ENCODE measurements around the gene TAF6. TPM values are rescaled to one million over a fixed set of nuclear protein-coding genes. Genes with fewer than 3 reads are reported as not detected.

TAF6 gene
- polyA plus RNA-seq, 4 donors: 12.2 to 33.5 (median 25.6) TPM

DNA sequence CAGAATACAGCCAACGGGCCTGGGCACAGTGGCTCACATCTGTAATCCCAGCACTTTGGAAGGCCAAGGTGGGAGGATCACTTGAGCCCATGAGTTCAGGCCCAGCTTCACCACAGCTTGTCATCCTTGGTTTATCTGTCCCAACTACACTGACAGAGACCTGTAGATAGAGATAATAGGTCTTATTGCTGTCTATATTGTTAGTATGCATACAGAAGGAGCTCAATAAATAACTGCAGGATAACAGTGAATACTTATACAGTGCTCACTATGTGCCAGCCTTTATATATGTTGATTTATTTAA lies 1.5 kb upstream of the TAF6 start:
- WGBS, 3 donors: 33 to 55% (median 44%) methylated on average over 1 of the region's 1 CpG
- DNase-seq: no peak
- H3K9me3 ChIP-seq (ENCODE audit: control insufficient read depth in 2 of 2, insufficient read depth in 1 of 2, low read depth in 1 of 2, low read length in 1 of 2): no peaks in the 10 kb centered on the region
- no peak for FAIRE-seq
- peaks cover 0 to 5% (median 0%) of the 10 kb centered on the region in 3 donors for H3K36me3 ChIP-seq (ENCODE audit: control insufficient read depth in 3 of 3, insufficient read depth in 2 of 3, low read depth in 1 of 3, low read length in 3 of 3)
- H3K27me3 ChIP-seq (ENCODE audit: control insufficient read depth in 3 of 3, insufficient read depth in 3 of 3, low read length in 3 of 3): no peaks in the 10 kb centered on the region
- peak overlapping the region in 2 of 3 donors; percentile 25 to 91 for H3K27ac ChIP-seq (ENCODE audit: low read depth in 1 of 3, low read length in 2 of 3)
- peaks cover 5 to 30% (median 6%) of the 10 kb centered on the region in 3 donors for H3K4me1 ChIP-seq (ENCODE audit: control insufficient read depth in 3 of 3, insufficient read depth in 2 of 3, low read depth in 1 of 3, low read length in 2 of 3)
- peak overlapping the region in 1 of 3 donors; percentile 68 for H3K4me3 ChIP-seq (ENCODE audit: low read depth in 1 of 3, low read length in 3 of 3)

DNA sequence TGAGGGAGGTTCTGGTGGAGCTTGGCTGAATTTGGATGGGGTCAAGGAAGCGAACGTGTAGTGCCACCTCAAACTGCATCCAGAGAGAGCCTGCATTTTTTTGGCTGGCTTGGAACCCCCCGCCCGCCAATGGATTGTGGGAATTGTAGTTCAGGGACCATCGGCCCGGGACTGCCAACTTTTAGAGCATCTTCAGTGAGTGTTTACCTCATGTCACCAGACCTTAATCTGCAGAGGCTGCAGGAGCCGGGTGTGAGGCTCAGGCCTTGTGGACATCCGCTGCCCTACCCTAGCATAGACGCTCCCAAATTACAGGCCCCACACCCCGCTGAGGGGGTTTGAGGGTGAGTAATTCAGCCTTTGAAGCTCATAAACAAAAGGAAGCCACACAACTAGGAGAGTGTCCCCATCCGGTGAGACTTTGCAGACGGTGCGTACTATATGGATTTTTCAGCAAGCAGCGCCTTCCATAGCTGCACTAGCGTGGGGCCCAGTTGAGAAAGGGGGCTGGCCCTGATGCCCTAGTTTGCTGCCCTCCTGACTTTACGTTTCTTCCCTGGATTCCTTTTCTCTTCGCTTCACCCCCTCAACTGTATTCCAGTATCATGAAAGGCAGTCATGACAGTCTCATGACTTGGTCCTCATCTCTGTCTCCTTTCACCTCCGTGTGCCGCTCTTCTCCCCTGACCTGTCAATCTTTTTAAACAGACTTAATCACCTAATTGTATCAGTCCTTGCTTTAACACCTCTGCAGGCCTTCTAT lies 993 bp upstream of the TAF6 start:
- Histone ChIP-seq H3K27me3 (ENCODE audit: control insufficient read depth in 3 of 3, insufficient read depth in 3 of 3, low read length in 3 of 3) (no peaks in the 10 kb centered on the region), H3K27ac (ENCODE audit: low read depth in 1 of 3, low read length in 2 of 3) (peak overlapping the region; percentile 59 to 91 (median 65)), H3K4me3 (ENCODE audit: low read depth in 1 of 3, low read length in 3 of 3) (peak overlapping the region; percentile 50 to 68 (median 63)), H3K4me1 (ENCODE audit: control insufficient read depth in 3 of 3, insufficient read depth in 2 of 3, low read depth in 1 of 3, low read length in 2 of 3) (peaks cover 5 to 24% (median 6%) of the 10 kb centered on the region in 3 donors), H3K36me3 (ENCODE audit: control insufficient read depth in 3 of 3, insufficient read depth in 2 of 3, low read depth in 1 of 3, low read length in 3 of 3) (peaks cover 0 to 7% (median 0%) of the 10 kb centered on the region in 3 donors), H3K9me3 (ENCODE audit: control insufficient read depth in 2 of 2, insufficient read depth in 1 of 2, low read depth in 1 of 2, low read length in 1 of 2) (no peaks in the 10 kb centered on the region)
- FAIRE-seq (no peak), DNase-seq (peak in 1 of 2 donors; percentile 51)
- WGBS, 3 donors: 22 to 42% (median 33%) methylated on average over 19 of the region's 19 CpGs

- peak overlapping the region in 1 of 3 donors; percentile 91 for H3K27ac ChIP-seq (ENCODE audit: low read depth in 1 of 3, low read length in 2 of 3)
- no peaks in the 10 kb centered on the region for H3K9me3 ChIP-seq (ENCODE audit: control insufficient read depth in 2 of 2, insufficient read depth in 1 of 2, low read depth in 1 of 2, low read length in 1 of 2)
- 17 to 20% (median 19%) methylated on average over 18 of the region's 18 CpGs for WGBS, 3 donors
- H3K27me3 ChIP-seq (ENCODE audit: control insufficient read depth in 3 of 3, insufficient read depth in 3 of 3, low read length in 3 of 3): no peaks in the 10 kb centered on the region
- no peak for DNase-seq
- peaks cover 2 to 17% (median 6%) of the 10 kb centered on the region in 3 donors for H3K4me1 ChIP-seq (ENCODE audit: control insufficient read depth in 3 of 3, insufficient read depth in 2 of 3, low read depth in 1 of 3, low read length in 2 of 3)
- H3K36me3 ChIP-seq (ENCODE audit: control insufficient read depth in 3 of 3, insufficient read depth in 2 of 3, low read depth in 1 of 3, low read length in 3 of 3): peaks cover 0 to 23% (median 0%) of the 10 kb centered on the region in 3 donors
- no peak for FAIRE-seq
- H3K4me3 ChIP-seq (ENCODE audit: low read depth in 1 of 3, low read length in 3 of 3): peak overlapping the region; percentile 55 to 68 (median 61)
Observed at GRCh38 chr7:100118388-100119071, 628 bp downstream of the TAF6 start.

GRCh38 chr7:100115026-100115425 lies 4.1 kb downstream of the TAF6 start:
- WGBS, 3 donors: 85 to 90% (median 88%) methylated on average over 7 of the region's 7 CpGs

DNA sequence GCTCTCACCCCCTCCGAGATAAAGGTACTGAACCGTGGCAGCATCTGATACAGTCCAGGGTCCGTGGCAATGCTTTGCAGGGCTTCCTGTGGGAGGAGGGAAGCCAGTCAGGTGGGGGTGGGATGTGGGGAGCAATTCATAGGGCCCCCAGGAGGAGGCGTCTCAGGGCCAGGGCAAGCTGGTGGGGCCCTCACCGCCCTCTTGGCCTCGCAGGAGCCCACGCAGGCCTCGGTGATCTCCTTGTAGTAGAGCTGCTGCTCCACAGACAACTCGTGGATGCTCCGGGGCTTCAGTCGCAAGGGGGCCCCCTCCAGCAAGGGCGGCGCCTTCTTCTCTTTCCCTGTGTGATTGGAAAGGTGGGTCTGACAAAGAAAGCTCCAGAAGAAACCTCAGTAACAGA lies 7.2 kb downstream of the TAF6 start:
- DNase-seq: no peak
- Histone ChIP-seq H3K27ac (ENCODE audit: low read depth in 1 of 3, low read length in 2 of 3) (no peak overlapping the region), H3K36me3 (ENCODE audit: control insufficient read depth in 3 of 3, insufficient read depth in 2 of 3, low read depth in 1 of 3, low read length in 3 of 3) (peaks cover 4 to 79% (median 10%) of the 10 kb centered on the region in 3 donors), H3K9me3 (ENCODE audit: control insufficient read depth in 2 of 2, insufficient read depth in 1 of 2, low read depth in 1 of 2, low read length in 1 of 2) (no peaks in the 10 kb centered on the region), H3K4me3 (ENCODE audit: low read depth in 1 of 3, low read length in 3 of 3) (no peak overlapping the region), H3K27me3 (ENCODE audit: control insufficient read depth in 3 of 3, insufficient read depth in 3 of 3, low read length in 3 of 3) (no peaks in the 10 kb centered on the region), H3K4me1 (ENCODE audit: control insufficient read depth in 3 of 3, insufficient read depth in 2 of 3, low read depth in 1 of 3, low read length in 2 of 3) (no peaks in the 10 kb centered on the region)
- WGBS, 3 donors: 85 to 86% (median 85%) methylated on average over 9 to 13 of the region's 13 CpGs
- FAIRE-seq: no peak

More at GRCh38 chr7:100115026-100115425, 4.1 kb downstream of the TAF6 start:
- Histone ChIP-seq H3K4me1 (ENCODE audit: control insufficient read depth in 3 of 3, insufficient read depth in 2 of 3, low read depth in 1 of 3, low read length in 2 of 3) (peaks cover under 1 to 9% (median 2%) of the 10 kb centered on the region in 3 donors), H3K4me3 (ENCODE audit: low read depth in 1 of 3, low read length in 3 of 3) (no peak overlapping the region), H3K36me3 (ENCODE audit: control insufficient read depth in 3 of 3, insufficient read depth in 2 of 3, low read depth in 1 of 3, low read length in 3 of 3) (peaks cover 4 to 50% (median 5%) of the 10 kb centered on the region in 3 donors), H3K9me3 (ENCODE audit: control insufficient read depth in 2 of 2, insufficient read depth in 1 of 2, low read depth in 1 of 2, low read length in 1 of 2) (no peaks in the 10 kb centered on the region), H3K27me3 (ENCODE audit: control insufficient read depth in 3 of 3, insufficient read depth in 3 of 3, low read length in 3 of 3) (no peaks in the 10 kb centered on the region), H3K27ac (ENCODE audit: low read depth in 1 of 3, low read length in 2 of 3) (no peak overlapping the region)
- DNase-seq: no peak
- FAIRE-seq: no peak

DNA sequence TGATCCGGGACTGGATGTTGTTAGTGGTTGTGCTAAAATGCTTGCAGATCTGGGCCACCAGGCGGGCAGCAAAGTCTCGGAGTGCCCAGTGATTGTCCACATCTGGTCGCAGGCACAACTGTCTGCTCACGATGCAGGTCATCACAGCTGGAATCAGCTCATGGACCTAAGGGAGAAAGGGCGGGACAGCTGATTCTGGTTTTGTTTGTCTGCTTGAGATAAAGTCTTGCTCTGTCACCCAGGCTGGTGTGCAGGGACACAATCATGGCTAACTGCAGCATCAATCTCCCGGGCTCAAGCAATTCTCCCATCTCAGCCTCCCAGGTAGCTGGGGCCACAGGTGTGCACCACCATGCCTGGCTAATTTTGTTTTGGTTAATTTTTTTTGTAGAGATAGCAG lies 8.0 kb downstream of the TAF6 start:
- H3K4me3 ChIP-seq (ENCODE audit: low read depth in 1 of 3, low read length in 3 of 3): no peak overlapping the region
- WGBS, 3 donors: 88 to 94% (median 89%) methylated on average over 7 of the region's 7 CpGs
- no peak overlapping the region for H3K27ac ChIP-seq (ENCODE audit: low read depth in 1 of 3, low read length in 2 of 3)
- no peaks in the 10 kb centered on the region for H3K27me3 ChIP-seq (ENCODE audit: control insufficient read depth in 3 of 3, insufficient read depth in 3 of 3, low read length in 3 of 3)
- no peak for DNase-seq
- H3K4me1 ChIP-seq (ENCODE audit: control insufficient read depth in 3 of 3, insufficient read depth in 2 of 3, low read depth in 1 of 3, low read length in 2 of 3): no peaks in the 10 kb centered on the region
- peaks cover 6 to 86% (median 10%) of the 10 kb centered on the region in 3 donors for H3K36me3 ChIP-seq (ENCODE audit: control insufficient read depth in 3 of 3, insufficient read depth in 2 of 3, low read depth in 1 of 3, low read length in 3 of 3)
- H3K9me3 ChIP-seq (ENCODE audit: control insufficient read depth in 2 of 2, insufficient read depth in 1 of 2, low read depth in 1 of 2, low read length in 1 of 2): no peaks in the 10 kb centered on the region
- FAIRE-seq: no peak

DNA sequence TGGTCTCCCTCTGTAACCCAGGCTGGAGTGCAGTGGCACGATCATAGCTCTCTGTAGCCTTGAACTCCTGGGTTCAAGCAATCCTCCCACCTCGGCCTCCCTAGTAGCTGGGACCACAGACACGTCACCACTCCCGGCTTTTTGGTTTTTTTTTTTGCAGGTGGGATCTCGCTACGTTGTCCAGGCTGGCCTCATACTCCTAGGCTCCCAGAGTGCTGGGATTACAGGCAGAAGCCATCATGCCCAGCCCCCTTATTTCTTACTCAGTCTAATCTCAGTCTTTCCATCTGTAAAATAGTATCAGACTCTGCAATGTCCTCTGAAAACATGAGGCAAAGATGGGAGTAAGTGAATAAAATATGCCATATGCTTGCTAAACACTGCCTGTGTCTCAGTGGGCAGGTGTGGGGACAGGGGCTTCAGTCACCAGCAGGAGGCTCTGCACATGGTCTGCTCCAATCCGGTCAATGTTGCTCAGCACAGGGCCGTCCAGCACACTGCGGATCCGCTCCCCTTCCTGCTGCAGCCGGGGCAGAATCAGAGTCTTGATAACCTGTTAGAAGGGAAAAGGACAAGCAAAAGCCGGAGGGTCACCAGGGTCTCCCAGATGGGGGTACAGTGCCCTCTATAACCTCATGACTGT lies 9.5 kb downstream of the TAF6 start:
- WGBS, 3 donors: 83 to 93% (median 91%) methylated on average over 11 to 12 of the region's 12 CpGs

DNA sequence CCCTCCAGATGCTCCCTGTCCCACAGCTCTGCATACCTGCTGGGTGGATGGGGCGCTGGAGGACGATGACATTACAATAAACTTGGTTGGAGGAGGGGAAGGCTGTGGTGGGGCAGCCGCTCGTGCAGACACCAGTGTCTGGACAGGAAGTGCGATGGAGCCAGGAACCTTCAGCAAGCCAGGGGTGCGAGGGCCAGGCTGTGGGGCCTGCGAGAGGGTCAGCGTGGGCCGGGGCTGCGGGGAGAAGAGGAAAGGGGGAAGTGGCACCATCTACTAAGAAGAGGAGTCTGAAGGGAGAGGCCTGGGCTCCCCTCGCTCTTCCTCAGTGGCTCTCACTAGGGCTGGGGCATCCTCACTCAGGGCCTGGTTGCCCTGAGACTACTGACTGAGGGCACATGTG lies 11.3 kb downstream of the TAF6 start:
- H3K4me1 ChIP-seq (ENCODE audit: control insufficient read depth in 3 of 3, insufficient read depth in 2 of 3, low read depth in 1 of 3, low read length in 2 of 3): no peaks in the 10 kb centered on the region
- H3K4me3 ChIP-seq (ENCODE audit: low read depth in 1 of 3, low read length in 3 of 3): no peak overlapping the region
- FAIRE-seq: no peak
- H3K27me3 ChIP-seq (ENCODE audit: control insufficient read depth in 3 of 3, insufficient read depth in 3 of 3, low read length in 3 of 3): no peaks in the 10 kb centered on the region
- DNase-seq: no peak
- H3K27ac ChIP-seq (ENCODE audit: low read depth in 1 of 3, low read length in 2 of 3): no peak overlapping the region
- 80 to 90% (median 86%) methylated on average over 11 of the region's 11 CpGs for WGBS, 3 donors
- H3K9me3 ChIP-seq (ENCODE audit: control insufficient read depth in 2 of 2, insufficient read depth in 1 of 2, low read depth in 1 of 2, low read length in 1 of 2): no peaks in the 10 kb centered on the region
- H3K36me3 ChIP-seq (ENCODE audit: control insufficient read depth in 3 of 3, insufficient read depth in 2 of 3, low read depth in 1 of 3, low read length in 3 of 3): peaks cover 6 to 93% (median 10%) of the 10 kb centered on the region in 3 donors

More for the DNA sequence above, 9.5 kb downstream of the TAF6 start:
- DNase-seq (no peak), FAIRE-seq (no peak)
- H3K36me3 ChIP-seq (ENCODE audit: control insufficient read depth in 3 of 3, insufficient read depth in 2 of 3, low read depth in 1 of 3, low read length in 3 of 3): peaks cover 6 to 94% (median 10%) of the 10 kb centered on the region in 3 donors
- H3K9me3 ChIP-seq (ENCODE audit: control insufficient read depth in 2 of 2, insufficient read depth in 1 of 2, low read depth in 1 of 2, low read length in 1 of 2): no peaks in the 10 kb centered on the region
- no peaks in the 10 kb centered on the region for H3K4me1 ChIP-seq (ENCODE audit: control insufficient read depth in 3 of 3, insufficient read depth in 2 of 3, low read depth in 1 of 3, low read length in 2 of 3)
- H3K4me3 ChIP-seq (ENCODE audit: low read depth in 1 of 3, low read length in 3 of 3): no peak overlapping the region
- H3K27ac ChIP-seq (ENCODE audit: low read depth in 1 of 3, low read length in 2 of 3): no peak overlapping the region
- no peaks in the 10 kb centered on the region for H3K27me3 ChIP-seq (ENCODE audit: control insufficient read depth in 3 of 3, insufficient read depth in 3 of 3, low read length in 3 of 3)

Data from small intestine (tissue), 7 donors.